ENCODE data around the gene TNS1. TPM values are rescaled to one million over a fixed set of nuclear protein-coding genes. Genes with fewer than 3 reads are reported as not detected.
A peak's percentile ranks its signal among the peaks of the same experiment; 100 is the strongest.

TNS1 gene
- total and polyA plus RNA-seq, 2 experiments from 2014 or later: 16.2 to 27.6 TPM

DNA sequence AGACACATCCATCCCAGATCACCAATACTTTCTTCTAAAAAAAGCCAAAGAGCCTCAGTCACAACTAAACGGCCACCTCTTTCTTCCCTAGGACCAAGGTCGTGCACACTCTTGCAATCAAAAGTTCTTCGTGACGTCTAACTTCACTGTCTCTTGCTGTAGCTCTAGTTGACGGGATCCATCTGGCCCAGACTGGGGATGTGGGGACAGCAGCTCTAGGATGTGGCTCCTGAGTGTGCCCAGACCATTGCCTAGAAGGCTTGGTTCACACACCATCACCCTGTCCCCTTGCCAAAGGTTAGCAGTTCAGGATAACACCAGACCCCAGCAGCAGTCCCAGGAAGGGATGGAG is 98.2 kb downstream of the TNS1 start:
- no peaks in the 10 kb centered on the region for H3K9me3 ChIP-seq (ENCODE audit: low read depth)

DNA sequence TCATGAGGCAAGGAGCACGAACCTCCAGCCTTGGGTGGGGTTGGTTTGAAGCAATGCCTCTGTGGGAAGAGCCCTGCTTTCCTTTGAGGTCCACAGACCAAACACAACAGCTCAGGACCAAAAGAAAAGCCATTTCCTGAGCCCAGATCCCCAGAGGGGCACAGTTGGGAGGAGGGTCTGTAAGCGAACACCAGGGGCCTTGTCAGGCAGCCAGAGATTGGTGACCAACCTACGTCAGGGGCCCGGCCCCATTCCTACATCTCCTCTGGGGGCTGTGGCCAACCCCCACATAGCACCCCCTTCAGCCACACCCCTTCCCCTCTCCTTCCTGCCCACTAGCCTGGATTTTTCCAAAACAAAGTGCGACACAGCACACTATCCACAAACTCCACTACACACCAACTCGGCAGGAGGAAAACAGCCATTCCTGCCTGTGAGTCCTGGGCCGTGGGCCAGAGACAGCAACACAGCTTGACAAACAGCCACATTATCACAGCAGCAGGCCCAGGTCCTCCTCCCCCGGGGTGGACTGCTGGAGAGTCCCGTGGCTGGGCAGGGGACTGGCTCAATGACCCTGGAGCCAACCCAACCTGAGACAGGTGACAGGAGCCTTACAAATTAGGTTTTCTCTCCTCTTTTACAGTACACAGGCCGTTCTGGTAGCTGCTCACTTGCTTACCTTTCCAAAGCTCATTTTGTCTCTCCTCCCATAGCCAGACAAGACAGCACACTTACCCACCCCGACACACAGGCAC is 98.8 kb downstream of the TNS1 start:
- no peaks in the 10 kb centered on the region for H3K9me3 ChIP-seq (ENCODE audit: low read depth)
- no peaks in the 10 kb centered on the region for H3K9me2 ChIP-seq (replicated peaks; ENCODE audit: insufficient read depth)
- WGBS (ENCODE audit: low lambda C conversion rate, missing lambda C conversion rate): 54% methylated on average over 11 of the region's 11 CpGs
- no peaks in the 10 kb centered on the region for H3K27me3 ChIP-seq
- peak overlapping the region; percentile 95 for H3K27ac ChIP-seq
- no peak overlapping the region for H3K4me3 ChIP-seq
- H3K4me2 ChIP-seq: no peak overlapping the region
- H2AFZ ChIP-seq: no peak overlapping the region
- H4K20me1 ChIP-seq (ENCODE audit: insufficient read depth, poor library complexity, severe bottlenecking): no peaks in the 10 kb centered on the region
- peak; percentile 54 for DNase-seq (ENCODE audit: low spot score)
- TF ChIP-seq, protein P1, sequence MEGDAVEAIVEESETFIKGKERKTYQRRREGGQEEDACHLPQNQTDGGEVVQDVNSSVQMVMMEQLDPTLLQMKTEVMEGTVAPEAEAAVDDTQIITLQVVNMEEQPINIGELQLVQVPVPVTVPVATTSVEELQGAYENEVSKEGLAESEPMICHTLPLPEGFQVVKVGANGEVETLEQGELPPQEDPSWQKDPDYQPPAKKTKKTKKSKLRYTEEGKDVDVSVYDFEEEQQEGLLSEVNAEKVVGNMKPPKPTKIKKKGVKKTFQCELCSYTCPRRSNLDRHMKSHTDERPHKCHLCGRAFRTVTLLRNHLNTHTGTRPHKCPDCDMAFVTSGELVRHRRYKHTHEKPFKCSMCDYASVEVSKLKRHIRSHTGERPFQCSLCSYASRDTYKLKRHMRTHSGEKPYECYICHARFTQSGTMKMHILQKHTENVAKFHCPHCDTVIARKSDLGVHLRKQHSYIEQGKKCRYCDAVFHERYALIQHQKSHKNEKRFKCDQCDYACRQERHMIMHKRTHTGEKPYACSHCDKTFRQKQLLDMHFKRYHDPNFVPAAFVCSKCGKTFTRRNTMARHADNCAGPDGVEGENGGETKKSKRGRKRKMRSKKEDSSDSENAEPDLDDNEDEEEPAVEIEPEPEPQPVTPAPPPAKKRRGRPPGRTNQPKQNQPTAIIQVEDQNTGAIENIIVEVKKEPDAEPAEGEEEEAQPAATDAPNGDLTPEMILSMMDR (IDR thresholded peaks at IDR 0.05; ENCODE audit: poor library complexity): no peak
- TF ChIP-seq EZH2 (IDR thresholded peaks at IDR 0.05; ENCODE audit: borderline replicate concordance): no peak
- TF ChIP-seq EZH2phosphoT487 (IDR thresholded peaks at IDR 0.05; ENCODE audit: low read depth, severe bottlenecking, unreplicated experiment): no peak
- H3K4me1 ChIP-seq (ENCODE audit: insufficient read depth): peaks cover 37% of the 10 kb centered on the region
- no peaks in the 10 kb centered on the region for H3K36me3 ChIP-seq (replicated peaks; ENCODE audit: insufficient read depth, low read depth)
- H3K79me2 ChIP-seq: peaks cover 4% of the 10 kb centered on the region

More for the DNA sequence above, 98.2 kb downstream of the TNS1 start:
- H3K79me2 ChIP-seq: peaks cover 4% of the 10 kb centered on the region
- no peaks in the 10 kb centered on the region for H4K20me1 ChIP-seq (ENCODE audit: insufficient read depth, poor library complexity, severe bottlenecking)
- no peaks in the 10 kb centered on the region for H3K27me3 ChIP-seq
- peaks cover 34% of the 10 kb centered on the region for H3K4me1 ChIP-seq (ENCODE audit: insufficient read depth)
- no peak overlapping the region for H3K4me2 ChIP-seq
- H2AFZ ChIP-seq: no peak overlapping the region
- no peaks in the 10 kb centered on the region for H3K36me3 ChIP-seq (replicated peaks; ENCODE audit: insufficient read depth, low read depth)
- TF ChIP-seq, protein P1 (IDR thresholded peaks at IDR 0.05; ENCODE audit: poor library complexity): no peak
- TF ChIP-seq EZH2 (IDR thresholded peaks at IDR 0.05; ENCODE audit: borderline replicate concordance) (no peak), EZH2phosphoT487 (IDR thresholded peaks at IDR 0.05; ENCODE audit: low read depth, severe bottlenecking, unreplicated experiment) (no peak)
- WGBS (ENCODE audit: low lambda C conversion rate, missing lambda C conversion rate): 88% methylated on average over 5 of the region's 5 CpGs
- no peaks in the 10 kb centered on the region for H3K9me2 ChIP-seq (replicated peaks; ENCODE audit: insufficient read depth)
- peak overlapping the region; percentile 95 for H3K27ac ChIP-seq
- no peak for DNase-seq (ENCODE audit: low spot score)
- H3K4me3 ChIP-seq: no peak overlapping the region

DNA sequence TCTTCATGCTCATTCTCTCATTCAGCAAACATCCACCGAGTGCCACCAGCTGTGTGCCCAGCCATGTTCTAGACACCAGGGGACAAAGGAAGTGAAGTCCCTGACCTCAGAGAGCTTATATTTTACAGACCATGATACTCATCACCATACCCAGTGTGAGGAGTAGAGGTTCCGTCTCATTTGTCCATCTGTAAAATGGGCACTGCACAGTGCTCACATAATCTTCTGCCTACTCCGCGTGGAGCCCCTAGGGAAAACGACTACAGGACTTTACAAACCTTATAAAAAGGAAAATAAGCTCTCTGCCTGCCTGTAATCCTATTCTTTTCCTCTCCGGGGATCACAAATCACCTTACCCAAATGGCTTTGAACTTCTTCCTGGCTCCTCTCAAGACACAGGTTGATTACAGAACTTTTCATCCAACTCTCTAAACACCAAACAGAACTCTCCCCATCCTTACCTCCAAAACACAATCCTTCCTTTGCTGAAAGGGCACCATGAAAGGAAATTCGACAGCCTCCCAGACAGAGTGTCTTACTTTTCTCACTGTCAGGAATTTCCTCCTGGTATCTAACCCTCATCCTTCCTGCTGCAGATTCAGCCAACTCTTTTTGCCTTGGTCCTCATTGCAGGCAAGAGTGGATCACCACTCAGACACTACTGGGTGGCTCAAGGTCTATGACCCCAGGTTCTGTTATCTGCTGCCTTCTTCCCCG is 99.5 kb downstream of the TNS1 start:
- Histone ChIP-seq H3K79me2 (peaks cover 4% of the 10 kb centered on the region), H3K27me3 (no peaks in the 10 kb centered on the region), H3K4me3 (no peak overlapping the region), H2AFZ (no peak overlapping the region), H3K27ac (peak overlapping the region; percentile 95), H3K4me1 (ENCODE audit: insufficient read depth) (peaks cover 44% of the 10 kb centered on the region), H4K20me1 (ENCODE audit: insufficient read depth, poor library complexity, severe bottlenecking) (no peaks in the 10 kb centered on the region), H3K9me3 (ENCODE audit: low read depth) (no peaks in the 10 kb centered on the region), H3K36me3 (replicated peaks; ENCODE audit: insufficient read depth, low read depth) (no peaks in the 10 kb centered on the region), H3K4me2 (peak overlapping the region; percentile 46), H3K9me2 (replicated peaks; ENCODE audit: insufficient read depth) (no peaks in the 10 kb centered on the region)
- 79% methylated on average over 8 of the region's 8 CpGs for WGBS (ENCODE audit: low lambda C conversion rate, missing lambda C conversion rate)
- DNase-seq (ENCODE audit: low spot score): no peak
- TF ChIP-seq EZH2 (IDR thresholded peaks at IDR 0.05; ENCODE audit: borderline replicate concordance) (no peak), EZH2phosphoT487 (IDR thresholded peaks at IDR 0.05; ENCODE audit: low read depth, severe bottlenecking, unreplicated experiment) (no peak)
- TF ChIP-seq, protein P1 (IDR thresholded peaks at IDR 0.05; ENCODE audit: poor library complexity): no peak

Measured in hepatocyte (in vitro differentiated cells).